NCI-H2196 treated with DMSO at 0.1 percent for 48 hours (cell line): ENCODE results near the gene FAM199X.
"Not testable (repeated sequence)": the region's sequence is repeated elsewhere in the genome, so short reads cannot be mapped to it uniquely, and the experiment has no call there.

Source experiments
- DNase-seq: peaks from one replicate; lab custom pipeline; 2025; ENCODE audit not compliant: unreplicated experiment; lab: John Stamatoyannopoulos, UW

Gene FAM199X

GRCh38 chrX:104187931-104188330 lies 21.7 kb downstream of the FAM199X start:
- DNase-seq: no peak

DNA sequence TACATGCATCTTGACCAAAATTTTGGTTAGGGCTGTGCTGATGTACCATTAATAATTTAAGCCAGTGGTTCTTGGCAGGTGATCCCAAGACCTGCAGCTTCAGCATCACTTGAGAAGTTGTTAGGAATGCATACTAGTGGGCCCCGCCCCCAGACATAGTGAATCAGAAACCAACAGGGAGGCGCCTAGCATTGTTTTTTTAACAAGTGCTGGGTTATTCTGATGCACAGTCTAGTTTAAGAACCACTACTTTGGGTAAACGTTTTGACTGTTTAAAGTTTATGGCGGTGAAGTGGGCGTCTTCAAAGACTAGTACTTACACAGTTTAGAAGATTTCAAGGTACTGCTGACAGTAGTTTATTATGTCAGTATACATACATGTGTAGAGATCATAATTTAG lies 23.6 kb downstream of the FAM199X start:
- no peak for DNase-seq

GRCh38 chrX:104193485-104193884 lies 27.2 kb downstream of the FAM199X start:
- DNase-seq: no peak

DNA sequence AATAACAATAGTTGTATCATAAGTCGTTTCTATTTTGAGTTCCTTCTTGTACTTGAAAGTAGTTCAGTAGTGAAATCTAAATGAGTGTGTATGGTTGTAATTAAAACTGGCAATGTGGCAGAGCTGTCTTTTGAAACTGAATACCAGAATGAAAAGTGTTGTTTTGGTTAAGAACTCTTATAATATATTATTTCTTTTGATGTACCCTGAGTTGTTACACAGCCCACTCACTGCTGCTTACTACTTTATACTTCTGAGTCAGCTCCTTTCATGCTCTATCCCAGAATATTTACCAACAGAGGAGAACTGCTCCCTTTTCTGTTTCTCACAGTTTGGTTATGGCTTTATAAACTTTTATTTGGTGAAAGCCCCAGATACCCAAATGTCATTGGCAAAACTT lies 28.8 kb downstream of the FAM199X start:
- DNase-seq: no peak

DNA sequence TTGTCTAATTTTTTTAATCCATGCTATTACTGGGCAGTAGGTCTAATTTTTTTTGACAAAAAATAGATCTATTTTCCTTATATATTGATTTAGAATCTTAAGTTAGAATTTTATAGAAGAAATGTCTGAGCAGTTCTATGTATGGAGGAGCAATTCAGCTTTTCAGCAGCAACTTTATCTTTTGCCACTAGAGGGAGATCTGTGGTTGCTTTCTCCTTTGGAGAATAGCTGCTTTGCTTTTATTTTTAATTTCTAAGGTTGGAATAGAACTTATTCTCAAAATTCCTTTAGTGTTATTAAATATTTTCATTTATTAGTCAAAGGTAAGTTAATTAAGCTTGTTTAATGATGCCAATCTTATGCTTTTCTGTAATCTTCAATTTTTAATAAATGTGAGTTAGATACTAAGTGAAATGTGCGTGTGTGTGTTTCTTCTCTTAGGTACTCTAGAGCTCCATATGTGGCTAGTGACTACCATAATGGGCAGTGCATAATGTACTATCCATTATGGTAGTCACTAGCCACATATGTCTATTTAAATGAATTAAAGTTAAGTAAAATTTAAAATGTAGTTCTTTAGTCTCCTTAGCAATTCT lies 29.3 kb downstream of the FAM199X start:
- DNase-seq: no peak

- DNase-seq: no peak
Measured at GRCh38 chrX:104205548-104205947, 39.3 kb downstream of the FAM199X start.

- DNase-seq: no peak
Measured at GRCh38 chrX:104211187-104211586, 44.9 kb downstream of the FAM199X start.

GRCh38 chrX:104230060-104230459 lies 63.8 kb downstream of the FAM199X start:
- DNase-seq: not testable (repeated sequence)
